Muscle of leg (tissue), 11 donors: ENCODE data around the gene RNF4. TPM values are rescaled to one million over a fixed set of nuclear protein-coding genes. Genes with fewer than 3 reads are reported as not detected.
A peak's percentile ranks its signal among the peaks of the same experiment; 100 is the strongest.

Experiments used
- DNase-seq: peaks from one replicate; pipeline ENCODE4 v3.0.0; 2013
- H3K27ac ChIP-seq: one replicate; pipeline ENCODE4 v1.5.1; 2013; ENCODE audit warnings: mild to moderate bottlenecking, low read length, control low read depth
- H3K27me3 ChIP-seq: one replicate; pipeline ENCODE4 v1.6.1; 2013; ENCODE audit warnings: low read length; ENCODE audit not compliant: control insufficient read depth, insufficient read depth
- H3K36me3 ChIP-seq: one replicate; pipeline ENCODE4 v1.6.1; 2013; ENCODE audit warnings: low read length; ENCODE audit not compliant: control insufficient read depth, insufficient read depth
- H3K4me1 ChIP-seq: one replicate; pipeline ENCODE4 v1.6.1; 2013; ENCODE audit warnings: low read length; ENCODE audit not compliant: control insufficient read depth, insufficient read depth
- H3K4me3 ChIP-seq: one replicate; pipeline ENCODE4 v1.5.1; 2013; ENCODE audit warnings: low read length, control low read depth
- H3K9me3 ChIP-seq: replicated peaks from 2 replicates; pipeline ENCODE4 v1.6.1; 2013; ENCODE audit warnings: low read depth, low read length; ENCODE audit not compliant: control insufficient read depth
- WGBS: methylation state at CpG from one replicate; pipeline ENCODE4 v1.1.5; 2013; ENCODE audit warnings: missing lambda C conversion rate; ENCODE audit not compliant: insufficient coverage; 5-methylcytosine and 5-hydroxymethylcytosine counted together
- polyA plus RNA-seq, 8 donors: library from polyadenylated mRNA; unstranded; fragments of 120-200 nt; gene quantifications; one replicate each; pipeline versions ENCODE4 v1.2.1 to v1.2.3, GENCODE V29; 2013; ENCODE audit warnings: inconsistent platforms in 1 of 8, low replicate concordance in 1 of 8; ENCODE audit not compliant: insufficient read length in 8 of 8, insufficient read depth in 1 of 8
- total RNA-seq: library from RNA; stranded (reverse); fragments of 120-200 nt; gene quantifications from one replicate; pipeline ENCODE4 v1.2.4, GENCODE V29; 2013

The RNF4 gene
- total and polyA plus RNA-seq, 9 donors: 32.1 to 54.7 (median 43.3) TPM

GRCh38 chr4:2487632-2488031 is 18.7 kb downstream of the RNF4 start:
- Histone ChIP-seq H3K36me3 (peaks cover 20% of the 10 kb centered on the region), H3K9me3 (no peaks in the 10 kb centered on the region), H3K4me1 (peaks cover 33% of the 10 kb centered on the region), H3K27me3 (no peaks in the 10 kb centered on the region), H3K27ac (no peak overlapping the region), H3K4me3 (no peak overlapping the region)
- DNase-seq: no peak
- 75% methylated on average over 4 of the region's 6 CpGs for WGBS

GRCh38 chr4:2489081-2489805 is 20.3 kb downstream of the RNF4 start:
- H3K4me3 ChIP-seq: no peak overlapping the region
- whole genome bisulfite sequencing: 95% methylated on average over 15 of the region's 20 CpGs
- DNase-seq: no peak

GRCh38 chr4:2489841-2490552 is 21.1 kb downstream of the RNF4 start:
- Histone ChIP-seq H3K27me3 (no peaks in the 10 kb centered on the region), H3K4me1 (peaks cover 19% of the 10 kb centered on the region), H3K36me3 (peaks cover 31% of the 10 kb centered on the region), H3K27ac (no peak overlapping the region), H3K9me3 (no peaks in the 10 kb centered on the region), H3K4me3 (no peak overlapping the region)
- DNase-seq: no peak
- WGBS: 91% methylated on average over 4 of the region's 9 CpGs

More at GRCh38 chr4:2489081-2489805, 20.3 kb downstream of the RNF4 start:
- Histone ChIP-seq H3K27ac (no peak overlapping the region), H3K27me3 (no peaks in the 10 kb centered on the region), H3K9me3 (no peaks in the 10 kb centered on the region), H3K36me3 (peaks cover 30% of the 10 kb centered on the region), H3K4me1 (peaks cover 24% of the 10 kb centered on the region)

- 83% methylated on average over 1 of the region's 1 CpG for WGBS
- no peaks in the 10 kb centered on the region for H3K4me1 ChIP-seq
- H3K27me3 ChIP-seq: no peaks in the 10 kb centered on the region
- peaks cover 55% of the 10 kb centered on the region for H3K36me3 ChIP-seq
- no peak overlapping the region for H3K4me3 ChIP-seq
- no peak overlapping the region for H3K27ac ChIP-seq
- no peak for DNase-seq
- H3K9me3 ChIP-seq: no peaks in the 10 kb centered on the region
Measured at GRCh38 chr4:2492970-2493369, 24.1 kb downstream of the RNF4 start.

- no peaks in the 10 kb centered on the region for H3K9me3 ChIP-seq
- no peaks in the 10 kb centered on the region for H3K27me3 ChIP-seq
- no peak for DNase-seq
- no peak overlapping the region for H3K27ac ChIP-seq
- no peaks in the 10 kb centered on the region for H3K4me1 ChIP-seq
- H3K36me3 ChIP-seq: peaks cover 62% of the 10 kb centered on the region
- no CpG with 5 or more reads among the region's 3 CpGs for WGBS
- H3K4me3 ChIP-seq: no peak overlapping the region
Measured at GRCh38 chr4:2494992-2495391, 26.1 kb downstream of the RNF4 start.

GRCh38 chr4:2497324-2497723 is 28.4 kb downstream of the RNF4 start:
- Histone ChIP-seq H3K27ac (no peak overlapping the region), H3K9me3 (no peaks in the 10 kb centered on the region), H3K4me1 (no peaks in the 10 kb centered on the region), H3K27me3 (no peaks in the 10 kb centered on the region), H3K36me3 (peaks cover 69% of the 10 kb centered on the region), H3K4me3 (no peak overlapping the region)
- WGBS: no CpG with 5 or more reads among the region's 4 CpGs
- DNase-seq: no peak

GRCh38 chr4:2497931-2498330 is 29.0 kb downstream of the RNF4 start:
- peak; percentile 79 for DNase-seq
- no peak overlapping the region for H3K4me3 ChIP-seq
- no peaks in the 10 kb centered on the region for H3K9me3 ChIP-seq
- H3K36me3 ChIP-seq: peaks cover 67% of the 10 kb centered on the region
- H3K27me3 ChIP-seq: no peaks in the 10 kb centered on the region
- no peak overlapping the region for H3K27ac ChIP-seq
- H3K4me1 ChIP-seq: no peaks in the 10 kb centered on the region
- WGBS: 96% methylated on average over 7 of the region's 9 CpGs

- H3K4me3 ChIP-seq: no peak overlapping the region
- H3K9me3 ChIP-seq: no peaks in the 10 kb centered on the region
- H3K36me3 ChIP-seq: peaks cover 62% of the 10 kb centered on the region
- WGBS: 100% methylated on average over 1 of the region's 2 CpGs
- no peak overlapping the region for H3K27ac ChIP-seq
- no peak for DNase-seq
- no peaks in the 10 kb centered on the region for H3K27me3 ChIP-seq
- H3K4me1 ChIP-seq: no peaks in the 10 kb centered on the region
Measured at GRCh38 chr4:2500547-2500946, 31.6 kb downstream of the RNF4 start.

GRCh38 chr4:2501034-2501594 is 32.2 kb downstream of the RNF4 start:
- Histone ChIP-seq H3K9me3 (no peaks in the 10 kb centered on the region), H3K27me3 (no peaks in the 10 kb centered on the region), H3K27ac (no peak overlapping the region), H3K4me3 (no peak overlapping the region), H3K4me1 (no peaks in the 10 kb centered on the region), H3K36me3 (peaks cover 58% of the 10 kb centered on the region)
- DNase-seq: no peak
- 98% methylated on average over 7 of the region's 7 CpGs for WGBS

- Histone ChIP-seq H3K27me3 (no peaks in the 10 kb centered on the region), H3K36me3 (peaks cover 50% of the 10 kb centered on the region), H3K4me3 (no peak overlapping the region), H3K4me1 (no peaks in the 10 kb centered on the region), H3K27ac (no peak overlapping the region), H3K9me3 (no peaks in the 10 kb centered on the region)
- 85% methylated on average over 2 of the region's 5 CpGs for WGBS
- DNase-seq: no peak
Measured at GRCh38 chr4:2503809-2504208, 34.9 kb downstream of the RNF4 start.
